T-helper 2 cell (primary cell): ENCODE results near the gene NPPC.
"Not testable (repeated sequence)": the region's sequence is repeated elsewhere in the genome, so short reads cannot be mapped to it uniquely, and the experiment has no call there.

ENCODE experiments used
- DNase-seq, 5 experiments: peaks; one replicate each; pipeline versions ENCODE4 v3.0.0 to v3.0.0-alpha.2; 2012 to 2022

Gene NPPC

DNA sequence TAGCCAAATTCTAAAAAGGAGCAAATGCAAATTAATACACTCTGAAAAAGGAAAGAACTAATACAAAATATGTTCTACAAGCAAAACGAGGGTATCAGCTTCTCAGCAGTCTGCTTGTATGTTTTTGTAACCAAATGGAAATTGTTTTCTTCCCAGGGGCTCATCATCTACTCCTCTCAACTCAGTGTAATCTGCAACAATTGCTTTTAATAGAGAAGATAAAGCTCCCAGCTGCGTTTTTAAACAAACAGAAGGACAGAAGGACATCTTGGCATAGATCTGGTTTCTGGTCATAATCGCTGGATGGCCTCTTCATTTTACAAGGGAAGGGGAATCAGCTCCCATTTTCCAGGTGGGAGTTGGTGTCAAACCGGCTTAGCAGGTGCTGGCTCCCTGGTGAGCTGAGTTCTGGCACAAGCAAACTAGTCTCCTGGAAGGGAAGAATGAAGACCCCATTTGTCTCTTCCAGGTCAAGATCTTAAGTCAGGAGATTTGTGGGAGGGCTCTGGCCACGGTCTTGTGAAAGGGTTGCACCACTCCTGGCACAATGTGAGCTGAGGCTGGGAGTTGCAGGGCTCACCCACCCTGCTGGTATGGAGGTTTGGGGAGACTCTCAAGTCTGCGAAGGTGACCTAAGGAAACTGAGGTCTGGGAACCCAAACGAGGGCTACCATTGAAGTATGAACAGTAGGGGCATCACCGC is 41.6 kb downstream of the NPPC start:
- DNase-seq = no peak

DNA sequence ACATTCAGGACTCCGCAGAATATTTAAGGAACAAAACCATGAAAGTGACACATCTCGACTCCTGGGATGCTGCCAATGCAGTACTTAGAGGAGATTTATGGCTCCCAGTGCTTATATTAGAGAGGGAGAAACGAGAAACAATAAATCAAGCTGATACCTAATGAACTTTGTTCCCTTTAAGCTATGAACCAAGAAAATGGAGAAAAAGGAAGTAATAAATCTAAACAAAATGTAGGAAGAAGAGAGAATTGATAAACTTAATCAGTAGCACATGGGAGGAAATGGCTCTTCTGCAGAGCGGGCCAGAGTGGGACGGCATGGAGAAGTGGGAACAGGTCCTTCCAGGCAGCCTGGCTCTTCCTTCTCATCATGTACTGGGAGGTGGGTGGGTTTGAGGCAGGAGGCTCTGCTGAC is 42.7 kb downstream of the NPPC start:
- DNase-seq = no peak

DNA sequence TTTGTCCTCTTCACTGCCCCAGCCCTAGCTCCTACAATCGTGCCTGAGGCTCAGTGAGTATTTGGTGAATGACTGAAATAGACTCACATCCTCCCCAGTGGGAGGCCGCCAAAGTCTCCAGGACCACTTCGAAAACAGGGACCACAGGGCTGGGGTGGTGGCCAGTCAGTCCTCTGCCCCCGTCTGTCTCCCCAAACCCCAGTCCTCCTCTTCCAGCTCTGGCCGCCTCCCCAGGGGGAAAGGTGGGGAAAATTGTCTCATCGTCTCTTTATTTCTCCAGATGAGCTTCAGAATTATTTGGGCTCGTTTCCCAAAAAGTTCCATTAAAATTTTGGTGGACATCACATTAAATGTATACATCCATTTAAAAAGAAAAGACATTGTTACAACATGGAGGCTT is 43.5 kb downstream of the NPPC start:
- DNase-seq = no peak

DNA sequence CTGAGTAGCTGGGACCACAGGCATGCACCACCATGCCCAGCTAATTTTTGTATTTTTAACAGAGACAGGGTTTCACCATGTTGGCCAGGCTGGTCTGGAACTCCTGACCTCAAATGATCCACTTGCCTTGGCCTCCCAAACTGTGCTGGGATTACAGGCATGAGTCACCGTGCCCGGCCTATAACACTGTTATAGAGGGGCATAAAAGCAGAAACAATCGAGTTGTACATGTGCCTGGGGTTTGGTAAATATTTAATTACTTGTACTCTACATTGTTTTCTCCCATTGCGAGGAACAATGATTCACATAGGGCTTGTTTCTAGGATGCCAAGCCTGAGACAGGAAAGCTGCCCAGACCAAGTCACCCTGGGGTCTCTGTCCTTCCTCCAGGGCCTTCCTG is 45.8 kb downstream of the NPPC start:
- DNase-seq = not testable (repeated sequence)

DNA sequence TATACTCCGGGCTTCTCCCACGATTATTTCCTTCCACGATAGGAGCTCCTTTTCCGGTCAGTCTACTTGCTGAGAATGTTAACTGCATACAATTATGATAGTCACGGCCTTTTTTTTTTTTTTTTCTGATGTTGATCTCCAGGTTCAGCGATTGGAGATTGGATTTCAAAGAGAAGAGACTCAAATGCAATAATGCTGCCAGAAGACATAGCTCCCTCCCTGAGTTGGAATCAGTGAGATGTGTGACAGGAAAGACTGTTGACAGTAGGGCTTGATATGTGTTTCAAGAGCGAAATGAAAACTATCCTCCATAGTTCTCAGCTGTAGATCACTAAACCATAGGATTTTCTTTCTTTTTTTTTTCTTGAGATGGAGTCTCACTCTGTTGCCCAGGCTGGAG is 47.0 kb downstream of the NPPC start:
- DNase-seq = no peak

DNA sequence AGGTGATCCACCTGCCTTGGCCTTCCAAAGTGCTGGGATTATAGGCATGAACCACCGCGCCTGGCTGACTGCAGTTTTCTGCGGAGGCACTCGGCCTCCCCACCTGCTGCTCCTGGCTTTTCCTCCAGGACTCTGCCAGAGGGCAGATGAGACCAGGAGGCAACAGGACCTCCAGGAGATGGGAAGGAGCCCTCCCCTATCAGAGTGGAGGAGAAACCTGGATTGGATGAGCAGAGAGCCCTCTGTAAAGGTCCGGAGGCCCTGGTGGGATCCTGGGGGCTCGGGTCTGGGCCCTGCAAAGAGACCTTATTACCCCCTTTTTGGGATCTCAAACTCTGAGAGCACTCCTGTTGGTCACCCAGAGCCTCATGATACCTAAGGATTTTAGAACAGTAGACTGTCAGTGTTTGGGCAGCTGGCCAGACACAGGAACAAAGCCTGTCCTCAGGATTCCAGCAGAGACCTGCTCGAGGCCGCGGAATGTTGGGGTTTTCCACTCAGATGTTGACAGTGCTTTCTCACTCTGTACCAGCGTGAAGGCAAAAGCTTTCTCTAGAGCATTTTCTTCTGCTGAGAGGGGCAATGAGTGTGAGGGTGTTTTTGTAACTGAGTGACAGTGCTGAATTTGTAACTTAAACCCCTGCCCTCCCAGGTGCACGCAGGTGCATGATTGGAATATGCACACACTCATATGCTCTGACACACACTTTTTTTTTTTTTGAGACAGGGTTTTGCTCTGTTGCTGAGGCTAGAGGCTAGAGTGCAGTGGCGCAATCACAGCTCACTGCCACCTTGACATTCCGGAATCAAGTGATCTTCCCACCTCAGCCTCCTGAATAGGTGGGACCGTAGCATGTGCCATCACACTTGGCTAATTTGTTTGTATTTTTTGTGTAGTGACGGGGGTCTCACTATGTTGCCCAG is 48.4 kb downstream of the NPPC start:
- DNase-seq = no peak

DNA sequence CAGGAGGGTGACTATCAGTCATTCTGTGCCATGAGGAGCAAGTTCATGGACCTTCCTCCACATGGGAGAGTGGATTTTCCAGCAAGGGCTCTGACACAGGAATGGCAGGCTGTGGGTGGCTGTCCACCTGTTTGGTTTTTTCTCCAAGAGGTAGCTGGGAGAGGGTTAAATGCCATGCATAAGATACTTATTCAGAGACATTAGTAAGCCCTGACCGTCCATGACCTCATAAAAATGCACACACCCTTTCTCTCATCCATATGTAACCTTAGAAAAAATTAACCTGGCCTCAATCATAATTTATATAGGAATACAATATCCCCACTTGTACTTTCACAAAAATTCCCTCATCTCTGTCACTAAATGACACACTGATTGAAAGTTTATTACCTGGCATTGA is 51.3 kb downstream of the NPPC start:
- DNase-seq = no peak
